Measurements from ENCODE around the gene NTSR1. TPM values are rescaled to one million over a fixed set of nuclear protein-coding genes. Genes with fewer than 3 reads are reported as not detected.

The NTSR1 gene
- total RNA-seq (2014; rRNA removed; shearing (Covaris generic)), result not detected in 2 replicates

DNA sequence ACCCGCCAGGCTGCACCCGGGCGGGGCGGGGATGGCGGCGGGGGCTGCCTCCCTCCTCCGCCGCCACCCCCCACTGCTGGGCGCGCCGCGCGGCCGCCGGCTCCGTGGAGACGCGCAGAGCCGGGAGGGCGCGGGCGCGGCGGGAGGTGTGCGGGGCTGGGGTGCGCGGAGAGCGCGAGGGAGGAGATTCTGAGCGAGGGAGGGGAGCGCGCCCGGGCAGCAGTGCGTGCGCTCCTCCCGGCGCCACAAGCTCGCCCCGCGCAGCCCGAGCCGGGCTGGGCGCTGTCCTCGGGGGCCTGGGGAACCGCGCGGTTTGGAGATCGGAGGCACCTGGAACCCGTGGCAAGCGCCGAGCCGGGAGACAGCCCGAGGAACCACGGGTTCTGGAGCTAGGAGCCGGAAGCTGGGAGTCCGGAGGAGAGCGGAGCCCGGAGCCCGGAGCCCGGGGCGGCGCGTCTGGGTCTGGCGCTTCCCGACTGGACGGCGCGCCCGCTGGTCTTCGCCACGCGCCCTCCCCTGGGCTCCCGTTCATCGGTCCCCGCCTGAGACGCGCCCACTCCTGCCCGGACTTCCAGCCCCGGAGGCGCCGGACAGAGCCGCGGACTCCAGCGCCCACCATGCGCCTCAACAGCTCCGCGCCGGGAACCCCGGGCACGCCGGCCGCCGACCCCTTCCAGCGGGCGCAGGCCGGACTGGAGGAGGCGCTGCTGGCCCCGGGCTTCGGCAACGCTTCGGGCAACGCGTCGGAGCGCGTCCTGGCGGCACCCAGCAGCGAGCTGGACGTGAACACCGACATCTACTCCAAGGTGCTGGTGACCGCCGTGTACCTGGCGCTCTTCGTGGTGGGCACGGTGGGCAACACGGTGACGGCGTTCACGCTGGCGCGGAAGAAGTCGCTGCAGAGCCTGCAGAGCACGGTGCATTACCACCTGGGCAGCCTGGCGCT is at the start of gene NTSR1:
TSS of gene NTSR1 (plus strand) at position 246 of the 946 bp plus-strand sequence. CDS start at position 618, 372 bp downstream.
- DNase-seq (ENCODE audit: low read depth in 1 of 2, low spot score in 2 of 2), result no peak
- no peaks in the 10 kb centered on the region for H3K9me3 ChIP-seq (replicated peaks)
- peaks cover 71% of the 10 kb centered on the region for H3K27me3 ChIP-seq (replicated peaks)
- H3K4me1 ChIP-seq (replicated peaks), result peaks cover 10% of the 10 kb centered on the region
- no peak within 1 kb of the TSS for H3K27ac ChIP-seq
- H3K4me3 ChIP-seq, result no peak within 1 kb of the TSS
- H3K36me3 ChIP-seq, result no peaks in the 10 kb centered on the region

GRCh38 chr20:62659488-62660239 is 49.0 kb upstream of the NTSR1 start:
- DNase-seq (ENCODE audit: low read depth in 1 of 2, low spot score in 2 of 2), result no peak
- Histone ChIP-seq H3K9me3 (replicated peaks) (no peaks in the 10 kb centered on the region), H3K4me3 (no peak overlapping the region), H3K36me3 (peaks cover 4% of the 10 kb centered on the region; the same call in 1 of the 2 replicates), H3K27me3 (replicated peaks) (no peaks in the 10 kb centered on the region), H3K4me1 (replicated peaks) (peaks cover 6% of the 10 kb centered on the region), H3K27ac (no peak overlapping the region)

DNA sequence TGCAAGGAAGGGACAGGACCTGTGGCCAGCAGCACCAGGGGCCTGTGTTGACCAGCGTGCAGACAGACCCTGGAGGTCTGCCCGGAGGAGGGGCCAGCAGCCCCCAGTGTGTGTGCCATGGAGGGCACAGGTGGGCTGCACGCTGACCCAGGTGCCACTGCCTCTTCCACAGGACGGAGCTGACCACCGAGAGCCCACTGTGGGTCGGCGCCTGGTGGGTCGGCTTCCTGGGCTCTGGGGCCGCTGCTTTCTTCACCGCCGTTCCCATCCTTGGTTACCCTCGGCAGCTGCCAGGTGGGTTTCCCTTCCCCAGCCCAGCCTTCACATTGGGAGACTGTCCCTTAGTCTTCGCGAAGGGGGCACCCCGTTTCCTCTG is 48.4 kb upstream of the NTSR1 start:
- no peak for DNase-seq (ENCODE audit: low read depth in 1 of 2, low spot score in 2 of 2)
- Histone ChIP-seq H3K9me3 (replicated peaks) (no peaks in the 10 kb centered on the region), H3K27me3 (replicated peaks) (no peaks in the 10 kb centered on the region), H3K27ac (no peak overlapping the region), H3K4me1 (replicated peaks) (peaks cover 6% of the 10 kb centered on the region), H3K4me3 (no peak overlapping the region), H3K36me3 (peaks cover 4% of the 10 kb centered on the region; the same call in 1 of the 2 replicates)

- Histone ChIP-seq H3K4me1 (replicated peaks) (peaks cover 6% of the 10 kb centered on the region), H3K36me3 (peaks cover 4% of the 10 kb centered on the region; the same call in 1 of the 2 replicates), H3K27ac (no peak overlapping the region)
These were observed 47.9 kb upstream of the NTSR1 start for GRCh38 chr20:62660768-62661167.

DNA sequence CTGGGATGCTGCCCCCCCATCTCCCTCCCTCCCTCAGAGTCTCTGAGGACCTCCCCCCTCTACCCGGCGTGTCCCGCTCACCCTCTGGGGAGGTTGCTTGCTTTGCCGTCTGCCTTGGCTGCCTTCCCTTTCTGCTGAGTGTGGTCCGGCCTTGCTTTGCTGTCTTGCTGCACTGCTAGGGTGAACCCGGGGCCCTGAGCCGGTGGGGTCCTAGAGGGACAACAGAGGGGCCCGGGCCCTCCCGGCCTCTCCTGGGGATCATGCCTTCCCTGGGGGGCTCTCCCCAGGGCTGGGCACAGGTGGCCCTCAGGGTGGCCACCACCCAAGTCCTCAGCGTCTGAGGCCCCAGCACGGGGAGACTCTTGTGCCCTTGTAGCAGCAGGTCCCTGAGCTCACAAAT is 47.0 kb upstream of the NTSR1 start:
- no peak for DNase-seq (ENCODE audit: low read depth in 1 of 2, low spot score in 2 of 2)
- Histone ChIP-seq H3K36me3 (peaks cover 4% of the 10 kb centered on the region; the same call in 1 of the 2 replicates), H3K27ac (no peak overlapping the region), H3K9me3 (replicated peaks) (no peaks in the 10 kb centered on the region), H3K27me3 (replicated peaks) (no peaks in the 10 kb centered on the region), H3K4me1 (replicated peaks) (peaks cover 7% of the 10 kb centered on the region), H3K4me3 (no peak overlapping the region)

More at GRCh38 chr20:62660768-62661167, 47.9 kb upstream of the NTSR1 start:
- H3K4me3 ChIP-seq, result no peak overlapping the region
- no peaks in the 10 kb centered on the region for H3K27me3 ChIP-seq (replicated peaks)
- DNase-seq (ENCODE audit: low read depth in 1 of 2, low spot score in 2 of 2), result no peak
- no peaks in the 10 kb centered on the region for H3K9me3 ChIP-seq (replicated peaks)

DNA sequence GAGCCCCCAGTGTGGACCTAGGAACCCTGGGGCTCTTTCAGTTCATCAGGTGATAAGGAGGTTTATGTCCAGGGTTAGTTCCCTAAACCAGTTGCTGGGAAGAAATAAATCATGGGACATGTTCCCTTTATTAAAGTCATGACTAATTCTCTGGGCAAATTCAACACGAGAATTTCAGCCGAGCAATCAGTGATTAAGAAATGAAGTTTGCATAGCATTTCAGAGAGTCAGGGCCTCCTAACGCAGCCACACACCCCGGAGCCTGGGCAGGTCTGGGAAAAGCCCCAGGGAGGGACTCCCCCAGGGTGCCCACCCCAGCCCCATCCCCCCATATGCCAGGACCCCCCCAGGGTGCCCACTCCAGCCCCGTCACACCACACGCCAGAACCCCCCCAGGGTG is 46.2 kb upstream of the NTSR1 start:
- Histone ChIP-seq H3K27ac (no peak overlapping the region), H3K9me3 (replicated peaks) (no peaks in the 10 kb centered on the region), H3K4me3 (no peak overlapping the region), H3K4me1 (replicated peaks) (peaks cover 14% of the 10 kb centered on the region), H3K27me3 (replicated peaks) (no peaks in the 10 kb centered on the region), H3K36me3 (peaks cover 4% of the 10 kb centered on the region; the same call in 1 of the 2 replicates)
- DNase-seq (ENCODE audit: low read depth in 1 of 2, low spot score in 2 of 2), result no peak

DNA sequence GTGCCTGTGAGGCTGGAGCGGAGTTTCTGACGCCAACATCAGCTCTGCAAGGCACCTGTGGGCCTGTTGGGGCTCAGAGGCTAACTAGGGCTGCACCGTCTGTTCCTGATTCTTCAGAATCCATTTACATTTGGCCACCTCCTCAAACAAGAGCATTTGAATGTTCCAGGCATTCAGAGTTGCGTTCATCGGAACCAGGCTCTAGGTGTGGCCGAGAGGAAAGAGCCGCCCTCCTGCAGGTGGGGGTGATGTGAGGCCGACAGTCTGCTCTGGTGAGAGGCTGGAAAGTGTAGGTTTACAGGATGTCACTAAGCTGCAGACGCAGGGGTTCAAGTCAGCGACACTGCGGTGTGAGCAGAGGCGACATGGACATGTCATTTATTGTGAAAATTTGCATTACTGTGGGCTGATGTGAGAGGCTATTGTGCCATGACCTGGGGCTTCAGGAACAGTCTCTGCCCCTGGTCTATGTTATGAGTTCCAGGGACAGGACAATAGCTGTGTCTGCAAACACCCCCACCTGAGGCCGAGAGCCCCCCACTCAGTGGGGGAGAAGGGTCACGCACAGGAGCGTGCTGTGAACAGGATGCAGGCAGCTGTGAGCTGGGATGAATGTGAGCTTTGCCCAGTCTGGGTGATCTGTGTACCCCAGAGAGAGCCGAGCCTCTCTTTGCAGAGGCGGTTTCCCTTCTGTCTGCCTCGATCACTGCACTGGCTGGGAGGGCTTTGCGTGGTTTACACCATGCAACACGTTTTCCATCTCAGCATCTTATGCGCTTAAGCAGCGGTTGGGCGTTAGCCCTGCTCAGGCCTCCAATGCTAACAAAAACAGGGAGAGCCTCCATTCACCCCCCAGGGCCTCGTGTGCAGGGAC is 45.3 kb upstream of the NTSR1 start:
- H3K4me3 ChIP-seq, result no peak overlapping the region
- H3K27ac ChIP-seq, result no peak overlapping the region
- no peaks in the 10 kb centered on the region for H3K27me3 ChIP-seq (replicated peaks)
- peaks cover 4% of the 10 kb centered on the region; the same call in 1 of the 2 replicates for H3K36me3 ChIP-seq
- H3K9me3 ChIP-seq (replicated peaks), result no peaks in the 10 kb centered on the region
- H3K4me1 ChIP-seq (replicated peaks), result peaks cover 16% of the 10 kb centered on the region
- DNase-seq (ENCODE audit: low read depth in 1 of 2, low spot score in 2 of 2), result no peak

DNA sequence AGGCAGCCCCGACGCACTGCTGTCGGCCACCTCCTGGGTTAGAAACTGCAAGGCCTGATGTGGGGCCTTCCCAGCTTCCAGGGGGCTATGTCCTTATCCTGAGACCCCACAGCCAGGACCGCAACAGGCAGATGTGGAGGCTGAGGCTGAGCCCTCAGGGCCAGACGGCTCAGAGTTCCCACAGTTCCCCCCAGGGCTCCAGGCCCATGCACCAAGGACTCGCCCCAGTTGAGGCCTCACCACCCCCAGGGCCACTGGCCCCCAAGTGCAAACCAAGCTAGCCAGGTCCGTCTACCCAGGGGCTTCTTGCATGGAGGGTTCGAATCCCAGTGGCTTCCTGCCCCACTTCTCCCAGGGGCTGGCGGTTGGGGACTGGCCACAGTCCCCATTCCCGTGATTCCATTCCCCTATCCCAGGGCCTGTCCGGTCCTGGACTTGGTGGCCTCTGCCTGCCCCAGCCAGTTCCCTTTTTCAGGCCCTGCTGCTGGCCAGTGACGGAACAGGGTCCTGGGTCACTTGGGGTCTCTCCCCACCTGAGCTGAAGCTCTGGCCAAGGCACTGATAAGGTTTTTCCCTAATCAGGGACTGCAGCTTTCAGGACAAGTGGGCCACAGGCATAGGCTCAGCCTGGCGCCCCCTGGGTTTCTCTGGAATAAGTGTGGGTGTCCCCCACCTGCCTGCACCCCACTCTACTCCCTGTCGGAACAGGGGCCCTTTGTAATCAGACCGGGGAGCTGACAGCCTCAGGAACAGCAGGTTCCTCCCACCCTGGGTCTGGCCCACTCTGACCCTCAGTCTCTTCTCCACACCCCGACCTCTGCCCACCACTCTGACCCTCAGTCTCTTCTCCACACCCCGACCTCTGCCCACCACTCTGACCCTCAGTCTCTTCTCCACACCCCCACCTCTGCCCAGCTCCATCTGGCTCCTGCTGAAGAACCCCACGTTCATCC is 44.3 kb upstream of the NTSR1 start:
- Histone ChIP-seq H3K36me3 (peaks cover 6% of the 10 kb centered on the region), H3K27me3 (replicated peaks) (no peaks in the 10 kb centered on the region), H3K9me3 (replicated peaks) (no peaks in the 10 kb centered on the region), H3K27ac (no peak overlapping the region), H3K4me3 (no peak overlapping the region), H3K4me1 (replicated peaks) (peaks cover 20% of the 10 kb centered on the region)
- DNase-seq (ENCODE audit: low read depth in 1 of 2, low spot score in 2 of 2), result no peak

- Histone ChIP-seq H3K4me1 (replicated peaks) (peaks cover 20% of the 10 kb centered on the region), H3K4me3 (no peak overlapping the region), H3K27me3 (replicated peaks) (no peaks in the 10 kb centered on the region), H3K36me3 (peaks cover 6% of the 10 kb centered on the region), H3K27ac (no peak overlapping the region), H3K9me3 (replicated peaks) (no peaks in the 10 kb centered on the region)
- no peak for DNase-seq (ENCODE audit: low read depth in 1 of 2, low spot score in 2 of 2)
These were observed 43.4 kb upstream of the NTSR1 start for GRCh38 chr20:62665153-62665754.

GRCh38 chr20:62665826-62666735 is 42.6 kb upstream of the NTSR1 start:
- Histone ChIP-seq H3K36me3 (peaks cover 5% of the 10 kb centered on the region), H3K9me3 (replicated peaks) (no peaks in the 10 kb centered on the region), H3K4me3 (no peak overlapping the region), H3K27ac (no peak overlapping the region), H3K4me1 (replicated peaks) (peaks cover 20% of the 10 kb centered on the region), H3K27me3 (replicated peaks) (no peaks in the 10 kb centered on the region)
- no peak for DNase-seq (ENCODE audit: low read depth in 1 of 2, low spot score in 2 of 2)

DNA sequence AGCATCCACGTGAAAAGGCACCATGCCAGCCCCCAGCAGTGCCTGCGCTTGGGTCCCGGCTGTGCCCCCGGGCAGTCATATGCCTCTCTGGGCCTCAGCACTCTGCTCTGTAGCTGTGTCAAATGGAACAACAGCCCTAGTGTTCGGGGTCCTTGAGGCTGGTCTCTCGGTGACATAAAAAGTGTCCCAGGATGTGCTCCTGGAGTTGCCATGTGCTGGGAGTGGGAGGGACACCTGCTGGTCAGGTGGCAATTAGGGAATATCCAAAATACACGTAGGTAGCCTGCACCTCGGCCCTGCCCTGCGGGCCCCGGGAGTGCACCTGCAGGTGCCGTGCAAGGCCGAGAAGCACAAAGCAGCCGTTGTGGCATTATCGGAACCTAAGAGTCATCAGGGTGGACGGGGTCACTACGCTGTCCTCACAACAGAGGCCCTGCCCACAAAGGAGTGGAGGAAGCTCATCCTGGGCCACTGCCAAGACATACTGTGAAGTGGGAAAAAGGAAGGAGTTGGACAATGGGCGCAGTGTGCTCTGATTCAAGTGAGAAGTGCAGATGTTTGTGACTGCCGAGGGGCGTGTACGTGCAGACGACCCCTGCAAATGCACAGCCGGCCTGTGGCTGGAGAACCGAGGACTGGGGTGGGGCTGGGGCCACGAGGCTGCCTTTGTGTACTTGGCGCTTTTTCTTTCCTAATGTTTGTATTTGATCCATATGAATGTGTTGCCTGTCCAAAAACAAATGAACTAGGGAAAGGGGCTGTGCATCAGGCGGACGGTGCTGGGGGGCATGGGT is 41.7 kb upstream of the NTSR1 start:
- Histone ChIP-seq H3K4me1 (replicated peaks) (peaks cover 18% of the 10 kb centered on the region), H3K27ac (no peak overlapping the region), H3K9me3 (replicated peaks) (no peaks in the 10 kb centered on the region), H3K4me3 (no peak overlapping the region), H3K27me3 (replicated peaks) (no peaks in the 10 kb centered on the region), H3K36me3 (peaks cover 2% of the 10 kb centered on the region; the same call in 1 of the 2 replicates)
- no peak for DNase-seq (ENCODE audit: low read depth in 1 of 2, low spot score in 2 of 2)
